GM21447 (cell line): ENCODE results near the gene RHOBTB1.

Experiments used
- ATAC-seq: cut with Tn5 transposase; IDR thresholded peaks from one replicate; pipeline ENCODE4 v1.9.1; 2021; ENCODE audit not compliant: unreplicated experiment

The RHOBTB1 gene

DNA sequence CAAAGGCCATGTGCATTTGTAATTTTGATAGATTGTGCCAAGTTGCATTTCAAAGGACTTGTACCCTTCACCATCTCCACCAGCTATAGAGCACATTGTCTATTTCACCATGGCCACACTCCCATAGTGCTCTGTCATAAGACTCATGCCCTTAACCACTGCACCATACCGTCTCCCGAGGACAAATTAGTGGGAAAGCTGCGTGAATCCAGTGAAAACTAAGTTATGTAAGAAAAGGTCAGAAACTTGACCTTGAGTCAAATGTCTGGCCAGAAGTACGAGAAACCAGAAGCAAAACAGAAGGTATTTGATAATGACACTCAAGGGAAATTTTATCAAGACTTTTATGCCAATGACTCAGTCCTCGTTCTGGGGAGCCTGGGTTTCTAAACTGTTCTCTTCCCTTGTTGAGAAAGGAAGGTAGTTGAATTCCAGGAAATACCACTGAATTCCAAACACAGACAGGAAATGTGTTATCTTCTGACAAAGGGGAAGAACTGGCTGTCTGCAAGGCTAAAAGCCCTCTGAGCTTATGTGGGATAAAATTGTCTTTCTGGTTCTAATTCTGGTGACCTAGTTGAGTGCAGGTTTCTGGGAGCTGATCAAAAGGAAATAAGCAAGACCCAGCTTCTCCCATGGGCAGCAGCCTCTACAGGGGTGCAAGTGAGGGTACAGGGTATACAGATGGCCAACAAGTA, 116.0 kb downstream of the RHOBTB1 start:
- ATAC-seq: no peak

DNA sequence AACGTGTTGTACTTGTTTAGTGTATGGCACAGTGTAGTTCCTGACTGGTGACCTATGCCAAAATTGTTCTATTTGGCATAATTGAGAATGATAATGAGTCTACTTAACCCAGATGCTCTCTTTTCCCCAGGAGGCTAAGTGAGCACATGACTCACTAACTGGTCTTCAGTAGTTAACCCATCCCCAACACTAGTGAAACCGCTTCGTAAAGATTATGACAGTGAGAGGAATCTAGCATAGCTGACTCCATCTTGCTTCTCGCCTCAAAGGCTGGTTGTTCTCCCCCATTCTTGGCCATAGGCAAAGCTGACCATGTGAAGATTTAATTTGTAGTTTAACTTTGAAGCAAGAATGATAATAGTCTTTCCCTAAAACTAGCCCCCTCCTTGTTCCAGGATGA, 118.5 kb downstream of the RHOBTB1 start:
- no peak for ATAC-seq

DNA sequence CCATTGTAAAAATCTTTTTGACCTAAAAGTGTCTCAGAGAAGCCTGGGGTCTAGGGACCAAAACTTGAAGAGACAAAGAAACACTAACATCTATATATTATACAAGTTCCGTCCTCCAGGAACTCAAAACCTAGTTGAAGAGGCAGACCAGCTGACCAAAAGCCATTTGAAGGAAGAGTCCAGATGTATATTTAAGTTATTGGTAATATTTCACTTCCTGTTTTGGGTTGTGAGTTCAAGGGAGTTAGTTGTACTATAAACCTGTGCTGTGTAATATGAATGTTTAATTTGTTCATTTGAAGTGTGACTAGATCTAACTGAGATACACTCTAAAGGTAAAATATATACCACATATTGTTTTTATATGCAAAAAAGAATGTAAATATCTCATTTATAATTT, 120.7 kb downstream of the RHOBTB1 start:
- no peak for ATAC-seq

DNA sequence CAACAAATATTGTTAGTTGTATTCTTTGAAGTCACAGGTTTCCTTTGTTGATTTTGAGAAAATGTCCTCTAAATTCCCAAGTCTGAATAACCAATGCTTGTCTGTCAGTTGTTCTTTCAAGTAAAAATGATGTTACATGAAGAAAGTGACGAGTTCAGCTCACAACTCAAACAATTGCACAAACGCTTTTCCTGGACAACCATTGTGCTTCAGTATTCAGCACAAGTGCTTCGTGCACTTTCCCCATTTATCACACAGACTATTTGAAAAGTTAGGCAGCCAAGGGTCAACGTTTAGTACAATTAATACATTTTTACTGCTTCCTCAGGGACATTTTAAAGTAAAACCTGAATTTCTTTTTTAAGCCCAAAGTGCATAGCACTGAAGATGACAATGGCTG, 121.2 kb downstream of the RHOBTB1 start:
- ATAC-seq: no peak

DNA sequence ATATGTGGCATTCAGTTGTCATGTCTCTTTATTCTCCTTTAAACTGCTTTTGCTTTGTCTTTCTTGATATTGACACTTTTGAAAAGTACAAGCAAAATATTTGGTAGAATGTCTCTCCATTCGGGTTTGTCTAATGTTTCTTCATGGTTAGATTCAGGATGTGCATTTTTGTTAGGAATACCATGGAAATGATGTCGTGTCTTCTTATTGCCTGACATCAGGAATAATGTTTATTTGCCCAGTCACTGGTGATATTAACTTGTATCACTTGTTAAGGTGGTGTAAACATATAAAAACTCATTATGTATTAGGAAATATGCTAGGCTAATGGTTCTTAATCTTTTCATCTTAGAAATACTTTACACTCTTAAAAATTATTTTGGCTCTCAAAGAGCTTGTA, 122.3 kb downstream of the RHOBTB1 start:
- ATAC-seq: no peak

DNA sequence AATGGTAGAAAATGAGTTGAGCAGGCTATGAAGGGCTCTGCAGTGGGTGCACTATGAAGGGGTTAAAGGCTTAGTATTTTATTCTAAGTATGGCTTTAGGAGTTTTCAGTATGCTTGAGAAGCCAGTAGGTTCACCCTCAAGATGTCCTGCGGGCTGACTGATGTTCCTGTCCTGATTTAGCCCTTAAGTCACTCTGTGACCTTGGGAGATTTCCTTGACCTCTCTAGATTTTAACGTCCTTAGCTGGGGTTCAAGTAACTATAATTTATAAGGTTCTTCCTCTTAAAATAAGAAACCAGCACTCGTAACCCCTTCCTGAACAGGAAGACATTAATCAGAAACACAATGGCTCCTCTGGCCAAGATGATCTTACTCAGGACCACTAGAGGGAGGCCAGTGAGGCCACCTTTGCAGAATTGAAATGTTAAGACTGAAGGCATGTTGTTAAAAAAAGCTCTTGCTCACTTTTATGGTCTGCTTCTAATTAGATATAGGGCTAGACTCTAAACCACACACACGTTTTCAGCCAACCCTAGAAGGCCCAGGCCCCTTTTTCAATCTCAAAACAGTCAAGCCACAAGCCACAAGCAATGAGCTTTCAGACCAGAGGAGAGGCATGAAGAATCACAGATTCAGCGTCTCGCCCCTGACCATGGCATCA, 123.8 kb downstream of the RHOBTB1 start:
- no peak for ATAC-seq
